Erythroblast (primary cell): ENCODE data around the gene KIRREL3.

ENCODE experiments used
- DNase-seq, 2 experiments: peaks; one replicate each; lab custom pipeline; 2025; lab: John Stamatoyannopoulos, UW
- GATA1 ChIP-seq: IDR thresholded peaks from 2 replicates; pipeline ENCODE4 v1.6.1; 2011; ENCODE audit warnings: low read depth, mild to moderate bottlenecking, control low read depth, low read length, moderate library complexity
- POLR2A ChIP-seq: IDR thresholded peaks from 2 replicates; pipeline ENCODE4 v1.6.1; 2011; ENCODE audit warnings: mild to moderate bottlenecking, low read length

Gene KIRREL3

GRCh38 chr11:126583594-126584427 lies 416.8 kb downstream of the KIRREL3 start:
- TF ChIP-seq POLR2A (no peak), GATA1 (no peak)
- DNase-seq = no peak

- no peak for TF ChIP-seq POLR2A
- TF ChIP-seq GATA1 = no peak
- DNase-seq = no peak
Measured at GRCh38 chr11:126583101-126583500, 417.5 kb downstream of the KIRREL3 start.

GRCh38 chr11:126581871-126582648 lies 418.5 kb downstream of the KIRREL3 start:
- TF ChIP-seq GATA1 = no peak
- TF ChIP-seq POLR2A = no peak
- DNase-seq = no peak

- TF ChIP-seq GATA1 (no peak), POLR2A (no peak)
- no peak for DNase-seq
Measured at GRCh38 chr11:126578426-126578825, 422.1 kb downstream of the KIRREL3 start.

- DNase-seq = no peak
- TF ChIP-seq GATA1 (no peak), POLR2A (no peak)
Measured at GRCh38 chr11:126578021-126578420, 422.5 kb downstream of the KIRREL3 start.

- TF ChIP-seq GATA1 = no peak
- no peak for TF ChIP-seq POLR2A
- DNase-seq = no peak
Measured at GRCh38 chr11:126575849-126576248, 424.7 kb downstream of the KIRREL3 start.

- TF ChIP-seq POLR2A (no peak), GATA1 (no peak)
- no peak for DNase-seq
Measured at GRCh38 chr11:126573325-126573978, 427.1 kb downstream of the KIRREL3 start.

GRCh38 chr11:126570489-126570888 lies 430.1 kb downstream of the KIRREL3 start:
- no peak for DNase-seq
- TF ChIP-seq POLR2A (no peak), GATA1 (no peak)

- DNase-seq = no peak
- TF ChIP-seq POLR2A (no peak), GATA1 (no peak)
Measured at GRCh38 chr11:126567419-126567818, 433.2 kb downstream of the KIRREL3 start.

GRCh38 chr11:126564566-126564965 lies 436.0 kb downstream of the KIRREL3 start:
- TF ChIP-seq GATA1 (no peak), POLR2A (no peak)
- DNase-seq = no peak

GRCh38 chr11:126561327-126561893 lies 439.2 kb downstream of the KIRREL3 start:
- peak; percentile 41 to 49 for DNase-seq
- TF ChIP-seq POLR2A = no peak
- no peak for TF ChIP-seq GATA1

GRCh38 chr11:126560221-126560620 lies 440.3 kb downstream of the KIRREL3 start:
- no peak for TF ChIP-seq POLR2A
- no peak for TF ChIP-seq GATA1
- no peak for DNase-seq
